GM19238 (cell line): ENCODE measurements around the gene OR1Q1.
"Not testable (repeated sequence)": the region's sequence is repeated elsewhere in the genome, so short reads cannot be mapped to it uniquely, and the experiment has no call there.

Experiments
- DNase-seq: peaks from one replicate; pipeline ENCODE4 v3.0.0; 2011; ENCODE audit warnings: low spot score; ENCODE audit not compliant: insufficient read length

Gene OR1Q1

GRCh38 chr9:122614362-122614761 lies at the start of gene OR1Q1:
Gene OR1Q1 (plus strand): TSS chr9:122614738. CDS start chr9:122614738, 0 bp downstream.
- DNase-seq = no peak

GRCh38 chr9:122567901-122568300 lies 46.6 kb upstream of the OR1Q1 start:
- no peak for DNase-seq

- DNase-seq = no peak
These were observed 42.1 kb upstream of the OR1Q1 start for GRCh38 chr9:122572456-122572855.

- DNase-seq = no peak
These were observed 34.7 kb upstream of the OR1Q1 start for GRCh38 chr9:122579874-122580273.

GRCh38 chr9:122580360-122580759 lies 34.2 kb upstream of the OR1Q1 start:
- DNase-seq = no peak

- not testable (repeated sequence) for DNase-seq
These were observed 31.3 kb upstream of the OR1Q1 start, which contains the start of gene OR1L8 for GRCh38 chr9:122583284-122583683. Gene OR1L8 (minus strand): TSS chr9:122583384. CDS start chr9:122568477, 14,907 bp downstream.

GRCh38 chr9:122605691-122606090 lies 8.8 kb upstream of the OR1Q1 start:
- DNase-seq = no peak

- DNase-seq = no peak
These were observed 8.0 kb upstream of the OR1Q1 start for GRCh38 chr9:122606587-122606986.

- DNase-seq = no peak
These were observed 4.7 kb upstream of the OR1Q1 start for GRCh38 chr9:122609804-122610203.

GRCh38 chr9:122619996-122620395 lies 5.5 kb downstream of the OR1Q1 start:
- no peak for DNase-seq

GRCh38 chr9:122642226-122642625 lies 27.7 kb downstream of the OR1Q1 start:
- no peak for DNase-seq

GRCh38 chr9:122656378-122656777 lies 41.8 kb downstream of the OR1Q1 start:
- no peak for DNase-seq

GRCh38 chr9:122657527-122657926 lies 43.0 kb downstream of the OR1Q1 start, which contains the start of gene OR1B1:
Gene OR1B1 (minus strand): TSS chr9:122657627.
- no peak for DNase-seq

- no peak for DNase-seq
These were observed 46.9 kb downstream of the OR1Q1 start, which contains the start of gene OR1L1 for GRCh38 chr9:122661416-122661815. Gene OR1L1 (plus strand): TSS chr9:122661716. CDS start chr9:122661716, 0 bp downstream.
